ENCODE results near the gene DARS2. TPM values are rescaled to one million over a fixed set of nuclear protein-coding genes. Genes with fewer than 3 reads are reported as not detected.
"Not testable (repeated sequence)": the region's sequence is repeated elsewhere in the genome, so short reads cannot be mapped to it uniquely, and the experiment has no call there.

DARS2 gene
- total and polyA plus RNA-seq, 3 donors from 2014 or later = 12.7 to 21.4 (median 16.8) TPM

- H3K4me3 ChIP-seq = no peak overlapping the region
- no peaks in the 10 kb centered on the region for H3K9me3 ChIP-seq
- no peak for TF ChIP-seq POLR2A (IDR thresholded peaks at IDR 0.05)
- no peak for TF ChIP-seq CTCF (IDR thresholded peaks at IDR 0.05)
- no peaks in the 10 kb centered on the region for H3K27me3 ChIP-seq
- no peak for DNase-seq
- H3K4me1 ChIP-seq = peaks cover 4% of the 10 kb centered on the region
- intact Hi-C loops (cut with DNase I; ENCODE audit: low total_unique reads) = no loop called here
- no peaks in the 10 kb centered on the region for H3K36me3 ChIP-seq (ENCODE audit: low read depth, missing control alignments)
- H3K27ac ChIP-seq = no peak overlapping the region
- WGBS, 2 donors = 95 to 97% methylated on average over 1 of the region's 1 CpG
Measured at GRCh38 chr1:173860065-173860464, 35.6 kb downstream of the DARS2 start.

DNA sequence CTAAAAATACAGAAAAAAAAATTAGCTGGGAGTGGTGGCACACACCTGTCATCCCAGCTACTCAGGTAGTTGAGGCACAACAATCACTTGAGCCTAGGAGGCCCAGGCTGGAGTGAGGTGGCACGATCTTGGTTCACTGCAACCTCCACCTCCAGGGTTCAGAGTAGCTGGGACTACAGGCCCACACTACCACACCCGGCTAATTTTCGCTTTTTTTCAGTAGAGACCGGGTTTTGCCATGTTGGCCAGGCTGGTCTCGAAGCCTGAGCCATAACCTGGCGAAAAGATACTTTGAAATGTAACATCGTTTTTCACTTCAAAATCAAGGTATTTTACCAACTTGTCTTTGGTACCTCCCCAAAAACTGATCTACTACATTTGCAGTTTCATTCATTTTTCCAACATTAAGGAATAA, 37.3 kb downstream of the DARS2 start:
- Histone ChIP-seq H3K4me3 (no peak overlapping the region), H3K9me3 (no peaks in the 10 kb centered on the region), H3K4me1 (peaks cover 16% of the 10 kb centered on the region), H3K27me3 (no peaks in the 10 kb centered on the region), H3K36me3 (ENCODE audit: low read depth, missing control alignments) (no peaks in the 10 kb centered on the region), H3K27ac (no peak overlapping the region)
- no peak for DNase-seq
- intact Hi-C loops (cut with DNase I; ENCODE audit: low total_unique reads) = no loop called here
- TF ChIP-seq POLR2A (IDR thresholded peaks at IDR 0.05) (no peak), CTCF (IDR thresholded peaks at IDR 0.05) (no peak)
- 92 to 96% methylated on average over 7 of the region's 7 CpGs for WGBS, 2 donors

DNA sequence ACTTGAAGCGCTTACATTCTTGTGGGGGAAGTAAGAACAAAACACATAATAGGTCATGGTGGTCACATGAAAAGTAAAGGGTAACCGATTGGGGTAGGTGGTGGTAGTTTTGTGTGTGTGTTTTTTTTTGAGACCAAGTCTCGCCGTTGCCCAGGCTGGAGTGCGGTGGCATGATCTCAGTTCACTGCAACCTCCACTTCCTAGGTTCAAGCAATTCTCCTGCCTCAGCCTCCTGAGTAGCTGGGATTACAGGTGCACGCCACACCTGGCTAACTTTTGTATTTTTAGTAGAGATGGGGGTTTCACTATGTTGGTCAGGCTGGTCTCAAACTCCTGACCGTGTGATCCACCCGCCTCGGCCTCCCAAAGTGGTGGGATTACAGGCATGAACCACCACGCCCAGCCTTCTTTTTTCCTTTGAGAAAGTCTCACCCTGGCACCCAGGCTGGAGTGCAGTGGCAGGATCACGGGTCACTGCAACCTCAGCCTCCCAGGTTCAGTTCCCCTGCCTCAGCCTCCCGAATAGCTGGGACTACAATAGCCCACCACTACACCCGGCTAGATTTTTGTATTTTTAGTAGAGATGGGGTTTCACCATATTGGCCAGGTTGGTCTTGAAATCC, 37.8 kb downstream of the DARS2 start:
- H3K36me3 ChIP-seq (ENCODE audit: low read depth, missing control alignments); H3K9me3 ChIP-seq; DNase-seq; H3K27ac ChIP-seq; intact Hi-C loops (cut with DNase I; ENCODE audit: low total_unique reads); H3K27me3 ChIP-seq; H3K4me3 ChIP-seq: not testable (repeated sequence)
- peaks cover 16% of the 10 kb centered on the region for H3K4me1 ChIP-seq
- WGBS, 2 donors = 88% methylated on average over 10 to 13 of the region's 13 CpGs

DNA sequence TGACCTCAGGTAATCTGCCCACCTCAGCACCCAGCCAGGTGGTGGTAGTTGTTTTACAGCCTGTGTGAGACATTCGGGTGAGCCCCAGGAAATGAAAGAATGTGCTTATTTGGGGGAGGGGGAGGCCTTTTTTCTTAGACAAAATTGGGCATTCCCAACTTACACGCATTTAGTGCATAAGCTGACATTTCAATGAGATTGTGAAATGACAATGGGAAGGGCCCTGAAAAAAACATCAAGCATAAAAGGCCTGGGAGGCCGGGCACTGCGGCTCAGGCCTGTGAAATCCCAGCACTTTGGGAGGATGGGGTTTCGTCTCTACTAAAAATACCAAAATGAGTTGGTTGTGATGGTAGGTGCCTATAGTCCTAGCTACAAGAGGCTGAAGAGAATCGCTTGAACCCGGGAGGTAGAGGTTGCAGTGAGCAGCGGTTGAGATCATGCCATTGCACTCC, 38.3 kb downstream of the DARS2 start:
- intact Hi-C loops (cut with DNase I; ENCODE audit: low total_unique reads) = no loop called here
- WGBS, 2 donors = 79 to 82% methylated on average over 8 of the region's 8 CpGs
- DNase-seq = no peak
- no peaks in the 10 kb centered on the region for H3K9me3 ChIP-seq
- no peaks in the 10 kb centered on the region for H3K36me3 ChIP-seq (ENCODE audit: low read depth, missing control alignments)
- H3K27ac ChIP-seq = no peak overlapping the region
- no peaks in the 10 kb centered on the region for H3K27me3 ChIP-seq
- TF ChIP-seq POLR2A (IDR thresholded peaks at IDR 0.05) (no peak), CTCF (IDR thresholded peaks at IDR 0.05) (no peak)
- H3K4me3 ChIP-seq = no peak overlapping the region
- peaks cover 16% of the 10 kb centered on the region for H3K4me1 ChIP-seq

DNA sequence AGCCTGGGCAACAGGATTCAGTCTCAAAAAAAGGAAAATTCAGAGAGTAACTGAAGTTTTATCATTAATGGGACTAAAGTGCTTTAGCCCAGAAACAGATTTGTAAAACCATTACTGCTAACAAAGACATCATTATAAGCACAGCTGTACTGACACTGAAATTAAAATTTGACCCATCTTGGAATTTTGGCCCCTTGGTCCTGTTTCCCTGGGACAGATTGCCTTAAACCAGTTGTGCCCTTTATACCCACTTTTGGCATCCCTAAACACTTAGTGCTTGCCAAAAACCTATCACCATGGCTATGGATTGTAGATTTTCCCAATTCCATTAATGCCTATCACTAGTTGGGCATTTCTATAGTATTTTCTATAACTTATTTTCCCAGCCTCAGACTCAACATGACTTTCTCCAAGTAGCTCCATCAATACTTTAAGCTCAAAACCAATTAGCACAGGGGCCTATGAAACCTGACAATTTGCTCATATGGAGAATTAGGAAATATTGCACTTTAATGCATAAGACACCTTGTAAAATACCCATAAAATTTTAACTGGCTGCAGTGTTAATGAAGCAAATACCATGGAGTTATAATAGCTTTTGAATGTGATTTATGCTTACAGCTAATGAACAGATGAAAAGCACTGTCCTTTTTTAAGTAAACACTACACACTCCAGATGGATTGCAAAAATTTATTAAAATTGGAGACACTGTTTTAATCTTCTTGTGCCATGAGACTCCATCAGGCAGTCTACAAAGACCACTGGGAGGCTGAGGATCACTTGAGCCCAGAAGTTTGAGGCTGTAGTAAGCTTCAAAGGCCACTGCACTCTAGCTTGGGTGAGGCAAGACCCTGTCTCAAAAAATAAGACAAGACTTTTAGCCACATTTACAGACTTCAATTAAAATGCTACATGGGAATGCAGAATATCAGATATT, 39.0 kb downstream of the DARS2 start:
- Histone ChIP-seq H3K9me3 (no peaks in the 10 kb centered on the region), H3K4me1 (peaks cover 16% of the 10 kb centered on the region), H3K36me3 (ENCODE audit: low read depth, missing control alignments) (no peaks in the 10 kb centered on the region), H3K27me3 (no peaks in the 10 kb centered on the region), H3K27ac (no peak overlapping the region), H3K4me3 (no peak overlapping the region)
- intact Hi-C loops (cut with DNase I; ENCODE audit: low total_unique reads) = no loop called here
- TF ChIP-seq CTCF (IDR thresholded peaks at IDR 0.05) = no peak
- no peak for TF ChIP-seq POLR2A (IDR thresholded peaks at IDR 0.05)
- no peak for DNase-seq

Measured in testis (tissue), 3 donors.